Cardiac septum (tissue), 1 donor: ENCODE measurements around the gene DBH. TPM values are rescaled to one million over a fixed set of nuclear protein-coding genes. Genes with fewer than 3 reads are reported as not detected.

Experiments
- DNase-seq: peaks from one replicate; pipeline ENCODE4 v3.0.0-alpha.2; 2020; ENCODE audit warnings: low spot score
- intact Hi-C: fragments of 100-400 bp; cut with DNase I; formaldehyde crosslinking; loops from one replicate; pipeline ENCODE4 v1.14.0; 2022
- total RNA-seq: library from RNA; stranded (reverse); fragmentation: NEBNext Ultra II Directional; extraction: Animal tissue kit (Norgen Biotek cat#: 25700); gene quantifications from one replicate; pipeline ENCODE4 v1.2.1, GENCODE V29; 2021
- donor health status: DM: no; HTN: no; CAD: no.

DBH gene
- total RNA-seq, 1 donor from 2014 or later, result not detected

DNA sequence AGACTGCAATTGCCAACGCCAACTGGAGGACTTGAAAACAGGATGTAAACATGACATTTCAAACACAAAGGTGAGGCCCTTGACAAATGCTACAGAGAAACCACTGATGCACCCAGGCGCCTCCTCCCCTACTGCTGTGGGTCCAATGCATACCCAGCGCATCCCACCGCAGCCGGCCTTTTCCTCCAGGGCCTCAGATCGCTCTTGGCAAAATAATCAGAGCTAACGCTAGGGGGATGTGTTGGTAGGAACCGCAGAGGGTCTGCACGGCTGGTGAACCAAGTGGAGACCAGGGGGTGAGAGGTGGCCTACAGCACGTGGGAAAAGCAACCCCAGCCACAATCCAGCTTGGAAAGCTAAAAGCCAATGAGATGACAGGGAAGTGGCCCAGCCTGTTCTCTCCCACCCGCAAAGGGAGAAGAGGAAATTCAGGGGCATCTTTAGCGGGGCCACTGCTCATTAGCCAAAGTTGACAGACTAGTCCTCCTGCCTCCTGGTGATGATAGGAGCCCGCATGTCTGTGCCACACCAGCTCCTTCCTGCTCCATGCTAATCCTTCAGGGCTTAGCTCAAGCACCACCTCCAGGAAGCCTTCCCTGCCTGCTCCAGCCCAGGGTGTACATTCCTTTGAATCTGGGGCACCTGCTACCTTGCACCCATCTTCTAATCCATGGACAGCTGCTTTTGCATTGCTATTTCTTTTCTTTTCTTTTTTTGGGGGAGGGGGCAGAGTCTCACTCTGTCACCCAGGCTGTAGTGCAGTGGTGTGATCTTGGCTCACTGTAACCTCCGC, 32.8 kb upstream of the DBH start:
- no peak for DNase-seq
- intact Hi-C loops, result no loop called here

DNA sequence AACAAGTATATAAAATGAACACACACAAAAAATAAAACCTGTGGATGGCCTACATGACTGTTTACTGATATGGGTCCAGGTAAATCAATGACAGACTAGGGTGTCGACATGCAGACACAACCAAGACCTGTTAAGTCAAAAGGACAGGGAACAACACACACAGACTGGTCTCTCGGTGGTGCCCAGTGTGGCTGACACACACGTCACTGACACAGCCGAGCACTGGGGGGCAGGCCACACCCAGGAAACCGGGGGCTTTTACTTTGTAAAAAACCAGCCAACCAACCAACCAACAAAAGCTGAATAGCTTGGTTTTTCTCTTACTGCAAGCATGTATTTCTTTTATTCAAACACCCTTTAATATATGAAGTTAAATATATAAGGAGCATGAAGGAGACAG, 31.9 kb upstream of the DBH start:
- intact Hi-C loops, result no loop called here
- DNase-seq, result no peak

DNA sequence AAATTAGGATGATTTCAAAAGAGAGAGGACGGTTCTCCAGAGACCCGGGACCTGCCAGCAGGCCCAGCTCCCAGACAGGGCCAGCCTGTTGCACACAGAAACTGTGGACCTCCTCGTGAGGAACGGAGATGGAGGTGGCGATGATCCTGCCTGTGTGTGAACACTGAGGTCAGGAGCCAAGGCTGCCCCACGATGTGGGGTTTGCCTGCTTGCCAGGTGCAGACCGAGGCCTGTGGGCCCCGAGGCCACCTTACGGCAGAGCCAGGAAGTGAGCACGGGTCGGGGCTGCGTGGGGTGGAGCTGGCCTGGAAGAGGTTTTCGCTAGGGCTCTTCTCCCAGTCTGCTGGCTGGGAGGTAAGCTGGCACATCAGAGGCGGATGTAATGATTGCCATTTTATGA, 31.3 kb upstream of the DBH start:
- no peak for DNase-seq
- intact Hi-C loops, result no loop called here

DNA sequence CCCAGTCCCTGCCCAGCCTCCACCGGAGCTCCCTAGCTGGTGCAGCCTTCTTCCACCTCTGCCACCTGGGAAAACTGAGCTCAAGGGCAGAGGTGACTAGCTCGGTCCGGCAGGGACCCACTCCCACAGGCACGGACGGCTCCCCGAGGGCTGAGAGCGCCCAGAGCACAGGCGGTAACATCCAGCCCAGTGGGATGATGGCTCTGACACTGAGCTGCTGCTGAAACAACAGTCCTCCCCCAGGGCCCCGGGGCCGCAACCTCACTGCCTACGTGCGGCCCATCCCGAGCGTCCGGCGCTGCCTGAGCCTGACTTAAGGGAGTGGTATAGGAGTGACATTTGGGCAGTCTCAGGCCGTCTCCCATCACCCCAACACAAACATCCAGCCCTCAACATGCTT, 30.7 kb upstream of the DBH start:
- intact Hi-C loops, result no loop called here

DNA sequence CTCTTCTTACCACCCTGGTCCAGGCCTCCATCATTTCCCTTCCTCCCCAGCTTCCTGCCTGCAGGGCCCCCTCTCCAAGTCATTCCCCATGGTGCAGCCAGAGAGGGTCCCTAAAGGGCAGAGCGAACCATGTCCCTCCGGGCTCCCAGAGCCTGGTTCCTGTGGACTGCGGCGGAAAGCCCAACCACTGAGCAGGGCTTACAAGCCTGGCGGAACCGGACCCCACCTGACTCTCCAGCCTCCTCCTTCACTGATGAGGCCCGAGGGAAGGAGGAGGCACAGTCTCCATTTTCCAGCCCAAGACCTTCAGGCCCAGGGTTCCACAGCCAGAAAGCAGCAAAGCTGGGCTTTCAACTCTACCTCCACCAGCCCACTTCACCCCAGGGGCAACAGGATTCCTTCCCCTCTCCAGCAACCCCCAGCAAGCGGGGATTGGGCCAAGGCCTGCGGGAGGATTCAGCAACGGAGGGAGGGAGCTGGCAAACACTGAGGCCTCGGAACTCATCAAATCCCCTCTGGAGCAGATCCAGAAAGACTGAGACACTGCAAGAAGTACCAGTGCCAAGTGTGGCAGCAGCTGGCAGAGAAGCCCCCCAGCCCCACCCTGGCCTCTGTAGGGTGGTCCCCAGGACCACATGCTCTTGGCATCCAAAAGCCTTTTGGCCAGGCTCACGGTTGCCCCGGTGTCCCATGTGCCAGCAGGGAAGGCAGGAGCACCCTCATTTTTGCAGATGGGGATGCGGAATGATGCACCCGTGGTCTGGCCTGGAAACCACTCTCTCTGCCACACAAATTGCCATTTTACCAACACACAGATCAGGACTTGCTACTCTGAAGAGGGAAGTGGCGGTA, 30.1 kb upstream of the DBH start:
- intact Hi-C loops, result no loop called here
- no peak for DNase-seq

More for the DNA sequence above, 30.7 kb upstream of the DBH start:
- no peak for DNase-seq

DNA sequence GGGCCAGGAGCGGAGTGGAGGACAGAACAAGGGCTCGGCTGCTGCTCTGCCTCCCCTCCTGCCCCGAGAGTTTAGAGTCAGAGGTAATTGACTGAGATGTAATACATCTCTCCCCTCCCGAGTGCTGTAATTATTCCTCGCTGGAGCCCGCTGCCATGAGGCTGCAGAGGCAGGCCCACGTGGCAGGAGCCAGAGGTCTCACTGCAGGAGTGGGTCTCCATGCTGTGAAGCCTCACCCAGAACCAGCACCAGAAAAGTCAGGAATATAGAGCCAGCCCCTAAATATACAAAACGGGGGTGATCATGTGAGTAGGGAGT, 29.5 kb upstream of the DBH start:
- DNase-seq, result no peak
- intact Hi-C loops, result no loop called here

DNA sequence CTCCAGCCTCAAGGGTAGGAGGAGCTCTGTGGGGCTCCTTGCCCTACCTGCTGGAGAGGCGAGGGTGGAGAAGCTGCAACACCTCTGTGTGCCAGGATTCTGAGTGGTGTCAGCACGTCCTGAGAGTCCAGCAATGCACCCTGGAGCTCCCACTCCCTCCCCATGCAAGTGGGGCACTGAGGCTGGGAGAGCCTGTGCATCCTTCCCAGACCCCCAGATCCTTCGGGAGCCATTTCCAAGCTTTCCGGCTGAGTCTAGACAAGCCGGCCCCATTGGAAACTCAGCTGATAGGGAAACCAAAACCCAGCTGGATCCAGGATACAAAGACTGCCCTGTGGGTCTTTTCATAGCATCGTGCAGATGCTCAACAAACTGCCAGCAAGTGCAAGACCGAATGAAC, 28.8 kb upstream of the DBH start:
- intact Hi-C loops, result no loop called here
- DNase-seq, result no peak

DNA sequence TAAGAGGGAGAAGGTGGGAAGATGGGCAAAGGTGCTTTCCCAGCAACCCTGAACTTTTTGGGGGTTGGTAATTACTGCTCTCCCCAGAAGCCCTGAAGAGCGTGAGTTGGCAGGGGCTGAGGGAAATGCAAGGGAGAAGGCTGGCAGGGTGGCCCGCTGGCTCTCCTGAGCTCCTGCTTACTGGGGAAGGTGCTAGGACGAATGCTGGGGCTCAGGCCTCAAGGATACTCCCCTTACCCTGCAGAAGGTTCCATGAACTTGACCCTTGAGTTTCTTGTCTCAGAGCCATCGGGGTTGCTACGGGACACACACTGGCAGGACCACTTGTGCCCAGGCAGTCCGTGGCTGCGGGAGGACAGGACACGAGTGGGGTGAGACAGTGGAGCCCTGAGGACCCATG, 28.2 kb upstream of the DBH start:
- DNase-seq, result no peak
- intact Hi-C loops, result no loop called here

DNA sequence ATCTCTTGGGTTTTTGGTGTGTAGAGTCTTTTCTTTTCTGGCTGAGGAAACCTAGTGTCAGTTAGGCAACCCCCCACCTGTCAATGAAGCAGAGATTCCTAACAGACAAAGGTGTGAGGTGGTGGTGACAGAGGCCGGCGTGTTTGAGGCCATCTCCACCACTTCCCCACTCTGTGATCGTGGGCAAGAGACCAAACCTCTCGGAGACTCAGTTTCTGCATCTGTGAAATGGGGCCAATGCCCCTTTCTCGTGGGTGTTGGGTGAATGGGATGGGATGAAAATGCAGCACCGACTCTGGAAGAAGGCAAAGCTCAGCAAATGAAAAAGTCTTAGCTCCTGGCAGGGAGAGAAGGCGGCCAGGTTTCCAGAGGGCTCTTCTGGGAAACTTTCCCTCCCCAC, 27.8 kb upstream of the DBH start:
- intact Hi-C loops, result no loop called here

DNA sequence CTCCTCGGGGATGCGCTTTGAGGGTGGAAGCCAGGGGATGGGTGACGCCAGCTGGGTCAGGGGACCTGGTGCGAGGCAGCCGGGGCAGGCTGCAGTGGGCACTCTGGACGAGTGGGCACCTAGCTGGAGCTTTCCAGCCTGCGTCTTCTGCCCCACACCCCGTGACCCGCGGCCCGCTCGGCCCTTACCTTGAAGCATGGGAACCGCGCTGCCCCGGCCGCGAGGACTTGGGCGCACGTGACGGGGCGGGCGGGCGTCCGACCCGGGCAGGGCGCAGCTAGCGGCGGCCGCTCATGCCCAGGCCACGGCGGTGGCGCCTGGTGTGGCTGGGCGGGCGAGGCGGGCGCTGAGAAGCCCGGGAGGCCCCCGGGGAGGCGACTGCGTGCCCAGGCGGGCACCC, 27.3 kb upstream of the DBH start:
- intact Hi-C loops, result no loop called here
- no peak for DNase-seq

More for the DNA sequence above, 27.8 kb upstream of the DBH start:
- DNase-seq, result no peak

DNA sequence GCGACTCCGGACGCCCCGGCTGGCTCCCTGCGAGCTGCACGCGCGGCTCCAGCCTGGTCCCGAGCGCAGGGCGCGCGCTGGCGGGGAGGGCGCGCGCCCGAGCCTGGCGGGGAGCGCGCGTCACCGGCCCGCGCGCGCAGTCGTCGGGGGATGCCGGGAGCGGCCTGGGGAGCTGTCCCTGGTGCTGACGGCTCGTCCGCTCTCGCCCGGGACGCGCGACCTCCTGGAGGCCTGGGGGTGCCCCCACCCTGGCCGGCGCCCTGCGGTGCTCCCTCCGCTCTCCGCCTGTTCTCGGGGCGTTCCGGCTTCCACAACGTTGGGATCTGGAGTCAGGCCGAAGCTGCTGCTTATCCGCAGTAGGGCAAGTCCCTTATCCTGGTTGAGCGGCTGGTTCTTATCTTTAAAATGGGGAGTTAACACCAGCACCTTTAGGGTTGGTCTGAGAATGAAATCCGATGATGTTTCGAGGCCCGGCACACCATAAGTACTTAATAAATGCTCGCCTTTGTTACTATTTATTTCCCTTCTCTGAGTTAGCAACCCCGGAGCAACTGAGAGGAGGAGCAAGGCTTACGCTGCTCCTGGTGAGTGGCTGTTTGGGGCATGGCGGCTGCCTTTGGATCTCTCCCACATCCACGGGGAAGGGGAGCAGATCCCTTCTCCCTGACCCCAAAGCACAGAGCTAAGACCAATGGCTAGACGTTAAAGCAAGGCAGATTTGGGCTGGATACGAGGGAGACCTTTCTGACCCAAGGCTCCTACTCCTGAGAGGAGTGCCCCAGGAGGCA, 26.7 kb upstream of the DBH start, which contains the start of gene FAM163B:
FAM163B (minus strand) TSS at position 79 of the 788 bp plus-strand sequence. CDS start 29,166 bp downstream, outside the sequence.
- intact Hi-C loops, result no loop called here
- DNase-seq, result no peak

DNA sequence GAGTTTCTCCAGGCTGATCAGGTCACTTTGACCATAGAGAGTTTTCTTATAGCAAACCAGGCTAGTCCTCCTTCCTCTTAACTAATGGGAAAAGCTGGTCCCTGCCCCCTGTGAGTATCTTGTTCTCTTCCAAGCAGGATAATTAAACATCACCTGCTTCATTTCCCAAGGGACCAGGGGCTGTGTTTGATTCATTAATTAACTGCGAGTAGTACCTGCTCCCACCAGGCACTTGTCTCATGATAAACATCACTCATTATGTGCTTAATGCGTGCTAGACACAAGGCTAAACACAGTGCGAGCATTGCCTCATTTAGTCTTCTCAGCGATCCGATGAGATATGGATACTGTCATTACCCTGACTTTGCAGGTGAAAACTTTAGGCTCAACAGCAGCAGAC, 25.3 kb upstream of the DBH start:
- intact Hi-C loops, result no loop called here

DNA sequence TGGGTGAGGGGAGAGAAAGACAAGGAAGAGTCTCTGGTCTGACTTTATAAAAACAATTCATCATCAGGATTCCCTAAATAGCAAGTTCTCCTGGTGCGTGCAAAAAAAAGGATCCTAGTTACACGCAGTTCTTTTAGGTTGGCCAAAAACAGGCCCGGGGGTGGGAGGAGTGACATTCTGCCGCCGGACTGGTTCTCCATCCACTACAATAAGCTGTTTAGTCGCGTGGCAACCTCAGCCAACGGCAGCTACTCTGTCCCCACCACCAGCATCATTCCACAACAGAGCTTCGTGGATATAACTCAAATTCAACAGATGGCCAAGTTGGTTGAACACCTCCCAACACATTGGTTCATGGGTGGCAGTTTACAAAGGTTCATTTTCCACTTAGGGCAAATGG, 24.1 kb upstream of the DBH start:
- intact Hi-C loops, result no loop called here
- DNase-seq, result no peak

More for the DNA sequence above, 25.3 kb upstream of the DBH start:
- DNase-seq, result no peak

DNA sequence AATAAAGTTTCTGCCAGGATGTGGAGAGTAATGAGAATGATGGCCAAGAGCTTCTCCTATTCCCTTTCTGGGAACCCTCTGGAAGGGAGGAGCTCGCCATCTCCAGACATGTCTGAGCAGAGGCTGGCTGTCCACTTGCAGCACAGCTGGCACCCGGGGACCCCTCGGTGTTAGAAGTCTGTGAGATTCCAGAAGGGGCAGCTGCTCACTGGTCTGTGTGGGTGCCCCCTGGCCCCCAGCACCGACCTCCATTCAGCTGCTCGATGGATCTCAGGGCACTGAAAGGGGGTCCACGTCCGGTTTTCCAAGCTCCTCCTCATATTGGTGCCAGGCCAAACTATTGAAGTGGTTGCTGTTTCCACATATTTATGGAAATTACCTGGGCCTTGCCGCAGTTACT, 23.3 kb upstream of the DBH start:
- no peak for DNase-seq

DNA sequence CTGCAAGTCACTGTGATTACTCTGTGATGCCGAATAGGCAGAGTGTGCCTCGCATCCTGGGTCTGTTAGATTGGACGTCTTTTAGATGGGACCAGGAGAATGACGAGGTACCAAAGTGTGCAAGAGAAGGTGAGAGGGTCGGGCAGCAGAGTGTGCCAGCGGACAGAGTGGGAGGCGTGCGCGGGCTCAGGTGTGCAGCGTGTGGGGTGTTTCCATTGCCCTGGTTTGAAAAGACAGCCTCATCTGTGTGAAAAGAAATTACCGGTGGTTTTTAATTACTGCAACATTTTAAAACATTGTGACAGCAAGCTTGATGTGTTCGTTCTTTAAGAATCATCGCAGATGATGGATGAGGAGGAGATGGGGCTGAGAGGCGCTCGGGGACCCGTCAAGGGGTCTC, 22.7 kb upstream of the DBH start:
- intact Hi-C loops, result no loop called here
- DNase-seq, result no peak

More for the DNA sequence above, 23.3 kb upstream of the DBH start:
- intact Hi-C loops, result no loop called here

DNA sequence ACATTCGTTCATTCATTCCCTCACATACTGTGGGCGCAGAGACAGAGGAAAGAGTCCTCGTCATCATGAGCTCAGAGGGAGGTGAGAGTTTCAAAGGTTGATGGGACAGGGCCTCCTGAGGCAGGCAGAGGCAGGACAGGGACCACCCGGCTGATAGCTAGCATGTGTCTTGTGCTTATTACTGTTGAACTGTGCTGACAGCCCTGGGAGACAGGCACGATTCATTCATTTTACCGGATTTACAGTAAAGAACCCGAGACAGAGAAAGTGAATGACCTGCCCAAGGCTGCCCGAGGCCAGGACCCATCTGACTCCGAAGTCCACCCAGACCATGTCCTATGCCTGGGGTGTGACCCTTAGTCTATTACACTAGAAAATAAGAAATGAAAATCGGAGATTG, 22.1 kb upstream of the DBH start:
- intact Hi-C loops, result no loop called here
- DNase-seq, result no peak

DNA sequence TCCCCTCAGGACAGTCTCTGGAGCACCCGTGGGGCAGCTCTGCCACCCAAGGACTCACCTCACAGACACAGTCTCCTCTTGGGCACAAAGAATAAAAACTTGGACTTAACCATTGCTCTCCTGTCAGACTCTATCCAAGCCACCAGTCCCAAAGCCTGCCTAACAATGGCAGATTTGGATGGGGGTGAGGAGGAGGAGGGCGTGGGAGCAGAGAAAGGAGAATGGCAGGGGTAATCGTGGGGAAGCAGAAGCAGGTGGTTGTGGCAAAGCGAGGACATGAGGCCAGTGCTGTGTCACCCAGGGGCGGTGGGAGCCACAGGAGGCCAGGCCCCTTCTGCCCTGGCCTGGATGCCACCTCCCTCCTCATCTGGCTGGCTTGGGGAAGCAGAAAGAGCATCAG, 21.5 kb upstream of the DBH start:
- intact Hi-C loops, result no loop called here
- DNase-seq, result no peak

DNA sequence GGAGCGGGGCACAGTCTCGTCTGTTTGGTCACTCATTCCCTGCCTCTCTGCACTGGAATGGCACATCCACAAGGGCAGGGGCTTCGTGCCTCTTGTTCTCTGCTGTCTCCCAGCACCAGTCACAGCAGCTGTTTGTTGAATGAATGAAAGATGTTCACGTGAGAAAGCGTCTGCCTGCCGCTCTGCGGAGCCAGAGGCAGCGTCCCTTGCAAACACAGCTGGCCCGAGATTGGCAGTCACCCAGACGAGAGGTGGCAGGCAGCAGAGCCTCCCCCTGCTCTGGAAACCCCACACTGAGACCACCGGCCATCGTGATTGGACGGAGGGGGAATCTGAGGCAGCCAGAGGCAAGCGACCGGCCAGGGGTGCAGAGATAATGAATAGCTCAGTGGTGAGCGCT, 21.0 kb upstream of the DBH start:
- DNase-seq, result no peak
- intact Hi-C loops, result no loop called here

DNA sequence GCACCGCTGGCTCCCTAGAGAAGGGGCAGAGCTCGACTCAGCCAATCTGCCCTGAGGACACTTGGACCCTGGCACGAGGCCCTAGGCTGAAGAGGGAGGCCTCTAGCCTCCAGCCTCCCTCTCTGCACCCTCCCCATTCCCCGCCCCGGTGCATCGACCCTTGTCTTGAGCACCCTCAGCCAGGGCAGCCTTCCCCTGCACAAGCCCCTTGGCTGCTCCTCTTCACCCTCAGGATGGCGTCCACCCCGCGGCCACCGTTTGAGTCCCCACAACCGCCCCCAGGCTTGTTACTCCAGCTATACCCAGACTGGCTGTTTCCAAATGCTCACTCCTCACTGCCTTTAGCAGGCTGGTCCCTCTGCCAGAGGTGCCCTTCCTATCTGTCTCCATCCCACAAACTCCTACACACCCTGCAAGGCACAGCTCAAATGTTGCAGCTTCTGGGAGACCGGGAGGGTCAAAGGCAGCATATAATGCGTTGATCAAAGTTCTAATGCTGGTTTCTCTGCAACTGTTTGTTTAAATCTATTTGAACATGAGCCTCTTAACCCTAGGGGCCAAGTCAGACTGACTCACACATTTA, 20.5 kb upstream of the DBH start:
- intact Hi-C loops, result no loop called here
- no peak for DNase-seq
